ENCODE results near the gene CLEC4D. TPM values are rescaled to one million over a fixed set of nuclear protein-coding genes. Genes with fewer than 3 reads are reported as not detected.

CLEC4D gene
- polyA plus RNA-seq, 1 donor (not counting 4 experiments of a cell fraction or from before 2014, with no cell fraction given): not detected

DNA sequence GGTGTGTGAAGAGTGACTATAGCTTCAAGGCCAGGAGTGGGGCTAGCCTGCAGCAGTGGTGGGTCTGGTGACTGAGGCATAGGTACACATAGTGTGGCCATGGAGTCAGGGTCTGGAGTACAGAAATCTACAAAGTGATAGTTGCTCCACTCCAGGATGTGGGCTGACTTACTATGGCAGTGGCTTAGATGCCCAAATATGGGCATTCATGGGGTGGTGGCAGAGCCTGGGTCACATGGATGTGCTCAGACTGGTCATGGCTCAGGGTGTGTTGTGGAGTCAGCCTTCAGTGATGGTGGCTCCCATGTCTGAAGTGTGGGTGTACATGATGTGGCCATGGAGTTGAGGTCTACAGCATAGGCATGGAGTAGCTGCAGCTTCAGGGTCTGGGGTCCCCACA lies 30.2 kb upstream of the CLEC4D start:
- Histone ChIP-seq H3K36me3 (ENCODE audit: control insufficient read depth in 2 of 2, extremely low read depth in 1 of 2, insufficient read depth in 2 of 2, low read length in 2 of 2) (no peaks in the 10 kb centered on the region), H3K9me1 (ENCODE audit: control insufficient read depth, extremely low read depth, insufficient read depth, low read length) (no peaks in the 10 kb centered on the region), H3K4me1 (ENCODE audit: control insufficient read depth, extremely low read depth, insufficient read depth, low read length) (no peaks in the 10 kb centered on the region), H2AFZ (ENCODE audit: control insufficient read depth, low read length) (no peak overlapping the region), H3K27me3 (ENCODE audit: control insufficient read depth, extremely low read depth, insufficient read depth, low read length) (no peaks in the 10 kb centered on the region), H3K27ac (ENCODE audit: control insufficient read depth, insufficient read depth, low read length) (no peak overlapping the region), H3K9me3 (ENCODE audit: control insufficient read depth, low read depth, low read length) (no peaks in the 10 kb centered on the region), H4K20me1 (ENCODE audit: control insufficient read depth, extremely low read depth, insufficient read depth, low read length) (no peaks in the 10 kb centered on the region), H3K4me2 (ENCODE audit: control insufficient read depth, extremely low read depth, insufficient read depth, low read depth, low read length) (no peak overlapping the region), H3K79me2 (ENCODE audit: control insufficient read depth, insufficient read depth, low read length) (no peaks in the 10 kb centered on the region), H3K4me3 (ENCODE audit: control insufficient read depth in 2 of 3, extremely low read depth in 1 of 3, insufficient read depth in 2 of 3, low read depth in 1 of 3, low read length in 3 of 3) (no peak overlapping the region), H3K9ac (ENCODE audit: control insufficient read depth, extremely low read depth, insufficient read depth, low read length) (no peak overlapping the region)
- FAIRE-seq (no peak), DNase-seq (ENCODE audit: low read depth, low spot score) (no peak)
- dilution Hi-C loops (cut with MboI; ENCODE audit: extremely low pct_ligation_motif_present, low sequenced_read_pairs): no loop called here
- TF ChIP-seq EZH2 (IDR thresholded peaks at IDR 0.05; ENCODE audit: low read length): no peak
- TF ChIP-seq, protein P1, sequence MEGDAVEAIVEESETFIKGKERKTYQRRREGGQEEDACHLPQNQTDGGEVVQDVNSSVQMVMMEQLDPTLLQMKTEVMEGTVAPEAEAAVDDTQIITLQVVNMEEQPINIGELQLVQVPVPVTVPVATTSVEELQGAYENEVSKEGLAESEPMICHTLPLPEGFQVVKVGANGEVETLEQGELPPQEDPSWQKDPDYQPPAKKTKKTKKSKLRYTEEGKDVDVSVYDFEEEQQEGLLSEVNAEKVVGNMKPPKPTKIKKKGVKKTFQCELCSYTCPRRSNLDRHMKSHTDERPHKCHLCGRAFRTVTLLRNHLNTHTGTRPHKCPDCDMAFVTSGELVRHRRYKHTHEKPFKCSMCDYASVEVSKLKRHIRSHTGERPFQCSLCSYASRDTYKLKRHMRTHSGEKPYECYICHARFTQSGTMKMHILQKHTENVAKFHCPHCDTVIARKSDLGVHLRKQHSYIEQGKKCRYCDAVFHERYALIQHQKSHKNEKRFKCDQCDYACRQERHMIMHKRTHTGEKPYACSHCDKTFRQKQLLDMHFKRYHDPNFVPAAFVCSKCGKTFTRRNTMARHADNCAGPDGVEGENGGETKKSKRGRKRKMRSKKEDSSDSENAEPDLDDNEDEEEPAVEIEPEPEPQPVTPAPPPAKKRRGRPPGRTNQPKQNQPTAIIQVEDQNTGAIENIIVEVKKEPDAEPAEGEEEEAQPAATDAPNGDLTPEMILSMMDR (optimal IDR thresholded peaks at IDR 0.05 in 1 of 3, IDR thresholded peaks at IDR 0.05 in 1 of 3, conservative IDR thresholded peaks at IDR 0.05 in 1 of 3; ENCODE audit: extremely low read depth in 1 of 3, insufficient read depth in 2 of 3, low read length in 3 of 3): no peak

DNA sequence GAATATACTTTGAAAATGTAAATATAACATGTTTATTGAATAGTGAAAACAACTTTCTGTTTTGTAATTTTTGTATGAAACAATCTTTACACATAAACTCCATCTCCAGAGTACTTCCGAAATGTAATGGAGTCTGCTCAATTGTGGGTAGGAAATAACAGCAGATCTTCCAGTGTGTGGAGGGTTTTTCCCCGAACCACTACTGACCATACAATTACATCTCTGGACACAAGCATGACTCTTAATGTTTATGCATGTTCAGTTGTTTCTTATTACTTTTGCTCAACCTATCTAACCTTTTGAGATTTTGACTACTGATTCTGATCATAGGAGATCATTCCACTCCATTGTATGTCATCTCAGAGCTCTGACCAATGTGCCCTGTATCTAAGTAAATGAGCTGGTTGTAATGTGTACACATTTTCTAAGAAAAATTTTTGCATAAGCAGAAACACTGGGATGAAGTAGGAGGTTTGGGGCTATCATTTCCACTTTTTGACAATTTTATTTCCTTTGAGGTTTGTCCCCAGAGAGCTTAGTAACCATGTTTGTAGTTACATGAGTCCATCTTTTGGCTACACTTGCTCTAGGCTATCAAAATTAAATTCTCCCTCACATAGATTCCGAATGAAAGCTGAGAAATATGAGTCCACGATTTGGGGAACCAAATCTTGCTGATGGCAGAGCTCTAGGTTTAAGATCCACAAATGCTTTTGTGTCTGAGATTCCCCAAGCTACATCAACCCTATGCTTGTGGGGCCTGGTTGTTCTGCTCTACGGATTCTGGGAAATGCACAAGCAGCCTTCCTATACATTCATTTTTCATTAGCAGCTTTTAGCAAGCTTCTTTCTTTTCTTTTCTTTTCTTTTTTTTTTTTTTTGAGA lies 21.4 kb upstream of the CLEC4D start:
- dilution Hi-C loops (cut with MboI; ENCODE audit: extremely low pct_ligation_motif_present, low sequenced_read_pairs): no loop called here
- DNase-seq (ENCODE audit: low read depth, low spot score) (no peak), FAIRE-seq (no peak)
- TF ChIP-seq, protein P1 (optimal IDR thresholded peaks at IDR 0.05 in 1 of 3, IDR thresholded peaks at IDR 0.05 in 1 of 3, conservative IDR thresholded peaks at IDR 0.05 in 1 of 3; ENCODE audit: extremely low read depth in 1 of 3, insufficient read depth in 2 of 3, low read length in 3 of 3): no peak
- TF ChIP-seq EZH2 (IDR thresholded peaks at IDR 0.05; ENCODE audit: low read length): no peak
- Histone ChIP-seq H2AFZ (ENCODE audit: control insufficient read depth, low read length) (no peak overlapping the region), H4K20me1 (ENCODE audit: control insufficient read depth, extremely low read depth, insufficient read depth, low read length) (no peaks in the 10 kb centered on the region), H3K4me1 (ENCODE audit: control insufficient read depth, extremely low read depth, insufficient read depth, low read length) (no peaks in the 10 kb centered on the region), H3K79me2 (ENCODE audit: control insufficient read depth, insufficient read depth, low read length) (no peaks in the 10 kb centered on the region), H3K9me3 (ENCODE audit: control insufficient read depth, low read depth, low read length) (no peaks in the 10 kb centered on the region), H3K9me1 (ENCODE audit: control insufficient read depth, extremely low read depth, insufficient read depth, low read length) (no peaks in the 10 kb centered on the region), H3K9ac (ENCODE audit: control insufficient read depth, extremely low read depth, insufficient read depth, low read length) (no peak overlapping the region), H3K27ac (ENCODE audit: control insufficient read depth, insufficient read depth, low read length) (no peak overlapping the region), H3K4me2 (ENCODE audit: control insufficient read depth, extremely low read depth, insufficient read depth, low read depth, low read length) (no peak overlapping the region), H3K4me3 (ENCODE audit: control insufficient read depth in 2 of 3, extremely low read depth in 1 of 3, insufficient read depth in 2 of 3, low read depth in 1 of 3, low read length in 3 of 3) (no peak overlapping the region), H3K36me3 (ENCODE audit: control insufficient read depth in 2 of 2, extremely low read depth in 1 of 2, insufficient read depth in 2 of 2, low read length in 2 of 2) (no peaks in the 10 kb centered on the region), H3K27me3 (ENCODE audit: control insufficient read depth, extremely low read depth, insufficient read depth, low read length) (no peaks in the 10 kb centered on the region)

All from keratinocyte (primary cell).